Gastrocnemius medialis (tissue), 4 donors: ENCODE data around the gene JAKMIP1.

Source experiments
- POLR2A ChIP-seq, 2 donors: fragments of 450-650 bp; IDR thresholded peaks; one replicate each; pipeline ENCODE4 v1.6.1; 2017; ENCODE audit warnings: antibody characterized with exemption in 2 of 2, mild to moderate bottlenecking in 2 of 2, moderate library complexity in 2 of 2
- TF ChIP-seq, protein P1 (sequence below), 5 experiments: fragments of 450-650 bp in 3 of 5; fragments of 200-600 bp in 2 of 5; sonication (generic) in 2 of 5; IDR thresholded peaks in 4 of 5; conservative IDR thresholded peaks in 1 of 5; 1 replicate in 4 of 5; 2 replicates in 1 of 5; pipeline ENCODE4 v1.5.1; 2016 to 2019; ENCODE audit warnings: antibody characterized with exemption in 5 of 5, mild to moderate bottlenecking in 3 of 5, moderate library complexity in 3 of 5

DNA sequence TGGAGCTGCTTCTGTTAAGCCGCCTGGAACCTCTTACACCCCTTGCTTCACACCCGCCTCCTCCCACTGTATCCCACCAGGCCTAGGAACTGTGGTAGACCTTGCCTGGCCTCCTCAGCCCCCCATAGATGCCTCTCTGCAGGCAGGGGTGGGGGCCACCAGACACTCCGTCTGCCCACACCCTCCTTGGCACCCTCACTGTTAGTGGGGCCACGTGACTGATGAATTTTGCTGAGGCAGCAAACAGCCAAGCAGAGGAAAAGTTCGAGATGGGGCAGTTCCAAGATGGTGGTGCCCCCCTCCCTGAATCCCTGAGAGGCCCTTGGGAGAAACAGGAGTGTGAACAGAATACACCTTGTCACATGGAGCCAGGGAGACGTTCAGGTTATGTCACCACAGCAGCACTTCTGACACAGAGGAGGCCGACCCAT, 141.0 kb downstream of the JAKMIP1 start:
- TF ChIP-seq POLR2A (IDR thresholded peaks at IDR 0.05) = no peak
- TF ChIP-seq, protein P1, sequence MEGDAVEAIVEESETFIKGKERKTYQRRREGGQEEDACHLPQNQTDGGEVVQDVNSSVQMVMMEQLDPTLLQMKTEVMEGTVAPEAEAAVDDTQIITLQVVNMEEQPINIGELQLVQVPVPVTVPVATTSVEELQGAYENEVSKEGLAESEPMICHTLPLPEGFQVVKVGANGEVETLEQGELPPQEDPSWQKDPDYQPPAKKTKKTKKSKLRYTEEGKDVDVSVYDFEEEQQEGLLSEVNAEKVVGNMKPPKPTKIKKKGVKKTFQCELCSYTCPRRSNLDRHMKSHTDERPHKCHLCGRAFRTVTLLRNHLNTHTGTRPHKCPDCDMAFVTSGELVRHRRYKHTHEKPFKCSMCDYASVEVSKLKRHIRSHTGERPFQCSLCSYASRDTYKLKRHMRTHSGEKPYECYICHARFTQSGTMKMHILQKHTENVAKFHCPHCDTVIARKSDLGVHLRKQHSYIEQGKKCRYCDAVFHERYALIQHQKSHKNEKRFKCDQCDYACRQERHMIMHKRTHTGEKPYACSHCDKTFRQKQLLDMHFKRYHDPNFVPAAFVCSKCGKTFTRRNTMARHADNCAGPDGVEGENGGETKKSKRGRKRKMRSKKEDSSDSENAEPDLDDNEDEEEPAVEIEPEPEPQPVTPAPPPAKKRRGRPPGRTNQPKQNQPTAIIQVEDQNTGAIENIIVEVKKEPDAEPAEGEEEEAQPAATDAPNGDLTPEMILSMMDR (IDR thresholded peaks at IDR 0.05 in 4 of 5, conservative IDR thresholded peaks at IDR 0.05 in 1 of 5) = no peak
